ENCODE measurements around the gene LRRC8C.
A peak's percentile ranks its signal among the peaks of the same experiment; 100 is the strongest.

The LRRC8C gene

GRCh38 chr1:89737985-89738510 lies 105.1 kb downstream of the LRRC8C start:
- no peak for DNase-seq

GRCh38 chr1:89739013-89739843 lies 106.3 kb downstream of the LRRC8C start:
- DNase-seq, result no peak

- DNase-seq, result no peak
Measured at GRCh38 chr1:89739844-89740216, 106.9 kb downstream of the LRRC8C start.

- no peak for DNase-seq
Measured at GRCh38 chr1:89743788-89744187, 110.9 kb downstream of the LRRC8C start.

GRCh38 chr1:89746424-89747149 lies 113.7 kb downstream of the LRRC8C start:
- no peak for DNase-seq

- no peak for DNase-seq
Measured at GRCh38 chr1:89753761-89754160, 120.8 kb downstream of the LRRC8C start.

- peak; percentile 75 for DNase-seq
Measured at GRCh38 chr1:89754518-89754917, 121.6 kb downstream of the LRRC8C start.

GRCh38 chr1:89755591-89755990 lies 122.7 kb downstream of the LRRC8C start:
- DNase-seq, result no peak

- peak; percentile 82 for DNase-seq
Measured at GRCh38 chr1:89757532-89757931, 124.6 kb downstream of the LRRC8C start.

- DNase-seq, result no peak
Measured at GRCh38 chr1:89758156-89758555, 125.2 kb downstream of the LRRC8C start.

GRCh38 chr1:89759036-89759435 lies 126.1 kb downstream of the LRRC8C start:
- DNase-seq, result peak; percentile 25

GRCh38 chr1:89760496-89760895 lies 127.6 kb downstream of the LRRC8C start:
- peak; percentile 43 for DNase-seq

- DNase-seq, result no peak
Measured at GRCh38 chr1:89761338-89761737, 128.4 kb downstream of the LRRC8C start.

GRCh38 chr1:89761901-89762300 lies 129.0 kb downstream of the LRRC8C start:
- no peak for DNase-seq

GRCh38 chr1:89762386-89762778 lies 129.5 kb downstream of the LRRC8C start:
- no peak for DNase-seq

- peak; percentile 94 for DNase-seq
Measured at GRCh38 chr1:89762779-89763648, 130.1 kb downstream of the LRRC8C start.

GRCh38 chr1:89763649-89763986 lies 130.7 kb downstream of the LRRC8C start:
- DNase-seq, result no peak

- peak; percentile 4 for DNase-seq
Measured at GRCh38 chr1:89765774-89766173, 132.9 kb downstream of the LRRC8C start.

GRCh38 chr1:89767618-89768017 lies 134.7 kb downstream of the LRRC8C start:
- DNase-seq, result no peak

Measured in hematopoietic multipotent progenitor cell treated with erythropoietin and hydrocortisone succinate and interleukin-3 and kit ligand, for 4 days (in vitro differentiated cells).